ENCODE measurements around the gene ZNF771. TPM values are rescaled to one million over a fixed set of nuclear protein-coding genes. Genes with fewer than 3 reads are reported as not detected.

The ZNF771 gene
- total RNA-seq, 3 donors from 2014 or later (not counting 1 experiment from before 2014, with no cell fraction given) = 0.70 to 1.4 (median 1.4) TPM

- ATAC-seq = no peak
- H3K36me3 ChIP-seq (ENCODE audit: control insufficient read depth, insufficient read depth, low read length) = no peaks in the 10 kb centered on the region
- Mint-ChIP-seq H3K4me1 (peaks cover 41 to 57% of the 10 kb centered on the region in 2 donors), H3K27ac (no peak overlapping the region), H3K27me3 (ENCODE audit: low read depth in 2 of 2) (no peaks in the 10 kb centered on the region), H3K4me3 (peak overlapping the region; percentile 9), H3K9me3 (no peaks in the 10 kb centered on the region), H3K36me3 (no peaks in the 10 kb centered on the region)
- no peak for TF ChIP-seq CTCF (IDR thresholded peaks at IDR 0.05)
- DNase-seq = no peak
- H3K4me1 ChIP-seq (ENCODE audit: control insufficient read depth, insufficient read depth, low read length) = peaks cover 45% of the 10 kb centered on the region
- H3K27me3 ChIP-seq (ENCODE audit: control insufficient read depth, insufficient read depth, low read length) = no peaks in the 10 kb centered on the region
- WGBS (ENCODE audit: insufficient coverage) = 100% methylated on average over 1 of the region's 1 CpG
- no peak overlapping the region for H3K4me3 ChIP-seq (ENCODE audit: low read length)
- no peak overlapping the region for H3K27ac ChIP-seq (ENCODE audit: low read length)
- no peaks in the 10 kb centered on the region for H3K9me3 ChIP-seq (ENCODE audit: control insufficient read depth, insufficient read depth, low read length)
- intact Hi-C loops (cut with micrococcal nuclease) = no loop called here
These were observed 49.9 kb downstream of the ZNF771 start for GRCh38 chr16:30457256-30457655.

GRCh38 chr16:30457743-30458560, 50.5 kb downstream of the ZNF771 start:
- Mint-ChIP-seq H3K4me1 (peaks cover 35 to 50% of the 10 kb centered on the region in 2 donors), H3K4me3 (peak overlapping the region; percentile 49), H3K36me3 (no peaks in the 10 kb centered on the region), H3K9me3 (no peaks in the 10 kb centered on the region), H3K27me3 (ENCODE audit: low read depth in 2 of 2) (no peaks in the 10 kb centered on the region), H3K27ac (peak overlapping the region; percentile 85)
- Histone ChIP-seq H3K36me3 (ENCODE audit: control insufficient read depth, insufficient read depth, low read length) (no peaks in the 10 kb centered on the region), H3K27me3 (ENCODE audit: control insufficient read depth, insufficient read depth, low read length) (no peaks in the 10 kb centered on the region), H3K9me3 (ENCODE audit: control insufficient read depth, insufficient read depth, low read length) (no peaks in the 10 kb centered on the region), H3K4me1 (ENCODE audit: control insufficient read depth, insufficient read depth, low read length) (peaks cover 40% of the 10 kb centered on the region), H3K4me3 (ENCODE audit: low read length) (no peak overlapping the region), H3K27ac (ENCODE audit: low read length) (peak overlapping the region; percentile 73)
- no peak for TF ChIP-seq CTCF (IDR thresholded peaks at IDR 0.05)
- no peak for DNase-seq
- WGBS (ENCODE audit: insufficient coverage) = 78% methylated on average over 15 of the region's 16 CpGs
- ATAC-seq = no peak
- intact Hi-C loops (cut with micrococcal nuclease) = no loop called here

GRCh38 chr16:30458561-30459394, 51.4 kb downstream of the ZNF771 start:
- WGBS (ENCODE audit: insufficient coverage) = 10% methylated on average over 19 of the region's 22 CpGs
- Histone ChIP-seq H3K4me1 (ENCODE audit: control insufficient read depth, insufficient read depth, low read length) (peaks cover 40% of the 10 kb centered on the region), H3K9me3 (ENCODE audit: control insufficient read depth, insufficient read depth, low read length) (no peaks in the 10 kb centered on the region), H3K36me3 (ENCODE audit: control insufficient read depth, insufficient read depth, low read length) (no peaks in the 10 kb centered on the region), H3K4me3 (ENCODE audit: low read length) (no peak overlapping the region), H3K27me3 (ENCODE audit: control insufficient read depth, insufficient read depth, low read length) (no peaks in the 10 kb centered on the region), H3K27ac (ENCODE audit: low read length) (peak overlapping the region; percentile 73)
- Mint-ChIP-seq H3K4me3 (peak overlapping the region; percentile 49), H3K9me3 (no peaks in the 10 kb centered on the region), H3K27me3 (ENCODE audit: low read depth in 2 of 2) (no peaks in the 10 kb centered on the region), H3K27ac (peak overlapping the region; percentile 85), H3K36me3 (no peaks in the 10 kb centered on the region), H3K4me1 (peaks cover 34 to 50% of the 10 kb centered on the region in 2 donors)
- intact Hi-C loops (cut with micrococcal nuclease) = loop anchor here (1.0 kb wide), 1 partner anchor 14 kb away; the partner anchor contains the start of gene ITGAL
- ATAC-seq (peak; percentile 90 to 94 (median 91)), DNase-seq (peak; percentile 71 to 92)
- TF ChIP-seq CTCF (IDR thresholded peaks at IDR 0.05) = no peak
